ENCODE data around the gene FERMT1.
"Not testable (repeated sequence)": the region's sequence is repeated elsewhere in the genome, so short reads cannot be mapped to it uniquely, and the experiment has no call there.

Gene FERMT1

GRCh38 chr20:6036213-6036612 is 86.6 kb downstream of the FERMT1 start:
- TF ChIP-seq CTCF (IDR thresholded peaks at IDR 0.05; ENCODE audit: insufficient read depth, low read depth, low read length, missing control alignments) = no peak

GRCh38 chr20:6034134-6034969 is 88.5 kb downstream of the FERMT1 start:
- H3K4me3 ChIP-seq (ENCODE audit: low read length) = no peak overlapping the region
- no peak for TF ChIP-seq CTCF (IDR thresholded peaks at IDR 0.05; ENCODE audit: insufficient read depth, low read depth, low read length, missing control alignments)
- no peak for DNase-seq (ENCODE audit: low read depth)

More at GRCh38 chr20:6036213-6036612, 86.6 kb downstream of the FERMT1 start:
- no peak overlapping the region for H3K4me3 ChIP-seq (ENCODE audit: low read length)
- DNase-seq (ENCODE audit: low read depth) = no peak

GRCh38 chr20:6032907-6033306 is 89.9 kb downstream of the FERMT1 start:
- not testable (repeated sequence) for DNase-seq (ENCODE audit: low read depth); H3K4me3 ChIP-seq (ENCODE audit: low read length)

- DNase-seq (ENCODE audit: low read depth) = no peak
- TF ChIP-seq CTCF (IDR thresholded peaks at IDR 0.05; ENCODE audit: insufficient read depth, low read depth, low read length, missing control alignments) = no peak
- no peak overlapping the region for H3K4me3 ChIP-seq (ENCODE audit: low read length)
Measured at GRCh38 chr20:6030453-6031080, 92.3 kb downstream of the FERMT1 start.

- DNase-seq (ENCODE audit: low read depth) = peak; percentile 24
- TF ChIP-seq CTCF (IDR thresholded peaks at IDR 0.05; ENCODE audit: insufficient read depth, low read depth, low read length, missing control alignments) = no peak
- no peak overlapping the region for H3K4me3 ChIP-seq (ENCODE audit: low read length)
Measured at GRCh38 chr20:6029538-6029937, 93.3 kb downstream of the FERMT1 start.

- no peak for DNase-seq (ENCODE audit: low read depth)
- TF ChIP-seq CTCF (IDR thresholded peaks at IDR 0.05; ENCODE audit: insufficient read depth, low read depth, low read length, missing control alignments) = no peak
Measured at GRCh38 chr20:6028818-6029217, 94.0 kb downstream of the FERMT1 start.

GRCh38 chr20:6026051-6026450 is 96.8 kb downstream of the FERMT1 start:
- TF ChIP-seq CTCF (IDR thresholded peaks at IDR 0.05; ENCODE audit: insufficient read depth, low read depth, low read length, missing control alignments) = no peak
- no peak overlapping the region for H3K4me3 ChIP-seq (ENCODE audit: low read length)
- peak; percentile 64 for DNase-seq (ENCODE audit: low read depth)

More at GRCh38 chr20:6028818-6029217, 94.0 kb downstream of the FERMT1 start:
- H3K4me3 ChIP-seq (ENCODE audit: low read length) = no peak overlapping the region

All from epithelial cell of esophagus (primary cell).